ENCODE results near the gene RABL6. TPM values are rescaled to one million over a fixed set of nuclear protein-coding genes. Genes with fewer than 3 reads are reported as not detected.
A peak's percentile ranks its signal among the peaks of the same experiment; 100 is the strongest.
"Not testable (repeated sequence)": the region's sequence is repeated elsewhere in the genome, so short reads cannot be mapped to it uniquely, and the experiment has no call there.

The RABL6 gene
- polyA plus RNA-seq, 1 donor: 97.3 TPM

DNA sequence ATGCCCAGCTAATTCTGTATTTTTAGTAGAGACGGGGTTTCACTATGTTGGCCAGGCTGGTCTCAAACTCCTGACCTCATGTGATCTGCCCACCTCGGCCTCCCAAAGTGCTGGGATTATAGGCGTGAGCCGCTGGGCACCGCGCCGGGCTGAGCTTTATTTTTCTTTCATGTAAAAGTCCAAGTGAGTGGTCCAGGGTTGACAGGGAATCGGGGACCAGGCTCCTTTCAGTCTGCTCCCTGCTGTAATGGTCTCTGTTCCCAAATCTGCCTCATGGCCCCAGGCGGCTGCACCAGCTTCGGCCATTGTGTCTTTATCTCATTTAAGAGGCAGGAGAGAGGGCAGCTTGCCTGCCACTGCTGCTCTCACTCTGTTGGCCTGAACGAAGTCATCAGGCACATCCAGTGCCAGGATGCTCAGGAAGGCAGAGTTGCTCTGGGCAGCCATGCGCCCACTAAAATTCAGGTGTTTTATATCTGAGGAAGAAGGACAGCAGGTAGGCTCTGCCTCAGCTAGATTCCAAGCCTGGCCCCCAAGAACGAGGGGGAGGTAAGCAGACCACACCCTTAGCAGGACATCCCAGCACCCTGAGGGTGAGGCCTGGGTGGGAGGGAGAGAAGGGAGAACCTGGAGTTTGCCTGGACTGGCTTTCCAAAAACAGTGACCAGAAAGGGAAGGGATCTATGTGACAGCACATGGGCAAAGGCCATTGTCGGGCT lies 13.3 kb upstream of the RABL6 start:
- Histone ChIP-seq H3K4me1 (ENCODE audit: control insufficient read depth, insufficient read depth, low read length) (peaks cover 82% of the 10 kb centered on the region), H3K36me3 (ENCODE audit: control insufficient read depth, insufficient read depth, low read length) (peaks cover 17% of the 10 kb centered on the region), H3K4me3 (ENCODE audit: low read length) (peak overlapping the region; percentile 17), H3K27me3 (ENCODE audit: control insufficient read depth, insufficient read depth, low read length) (peaks cover 9% of the 10 kb centered on the region), H3K27ac (ENCODE audit: low read length) (peak overlapping the region; percentile 100), H3K9me3 (ENCODE audit: control insufficient read depth, low read depth, low read length) (peaks cover 6% of the 10 kb centered on the region)
- WGBS (ENCODE audit: insufficient coverage, low lambda C conversion rate): no CpG with 5 or more reads among the region's 14 CpGs
- no peak for DNase-seq

DNA sequence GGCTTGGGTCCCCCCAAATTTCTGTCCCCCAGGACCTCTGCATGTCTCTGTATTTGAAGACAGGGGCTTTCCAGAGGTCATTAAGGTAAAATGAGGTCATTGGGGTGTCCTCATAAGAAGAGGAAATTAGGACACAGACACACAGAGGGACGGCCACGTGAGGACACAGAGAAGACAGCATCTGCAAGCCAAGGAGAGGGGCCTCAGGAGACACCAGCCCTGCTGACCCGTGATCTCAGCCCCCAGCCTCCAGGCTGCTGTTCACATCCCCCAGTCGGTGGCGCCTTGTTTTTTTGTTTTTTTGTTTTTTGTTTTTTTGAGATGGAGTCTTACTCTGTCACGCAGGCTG lies 12.8 kb upstream of the RABL6 start:
- no peak overlapping the region for H3K4me3 ChIP-seq (ENCODE audit: low read length)
- H3K27me3 ChIP-seq (ENCODE audit: control insufficient read depth, insufficient read depth, low read length): peaks cover 14% of the 10 kb centered on the region
- H3K27ac ChIP-seq (ENCODE audit: low read length): peak overlapping the region; percentile 100
- H3K9me3 ChIP-seq (ENCODE audit: control insufficient read depth, low read depth, low read length): peaks cover 10% of the 10 kb centered on the region
- no peak for DNase-seq
- H3K4me1 ChIP-seq (ENCODE audit: control insufficient read depth, insufficient read depth, low read length): peaks cover 82% of the 10 kb centered on the region
- WGBS (ENCODE audit: insufficient coverage, low lambda C conversion rate): no CpG with 5 or more reads among the region's 6 CpGs
- peaks cover 17% of the 10 kb centered on the region for H3K36me3 ChIP-seq (ENCODE audit: control insufficient read depth, insufficient read depth, low read length)

DNA sequence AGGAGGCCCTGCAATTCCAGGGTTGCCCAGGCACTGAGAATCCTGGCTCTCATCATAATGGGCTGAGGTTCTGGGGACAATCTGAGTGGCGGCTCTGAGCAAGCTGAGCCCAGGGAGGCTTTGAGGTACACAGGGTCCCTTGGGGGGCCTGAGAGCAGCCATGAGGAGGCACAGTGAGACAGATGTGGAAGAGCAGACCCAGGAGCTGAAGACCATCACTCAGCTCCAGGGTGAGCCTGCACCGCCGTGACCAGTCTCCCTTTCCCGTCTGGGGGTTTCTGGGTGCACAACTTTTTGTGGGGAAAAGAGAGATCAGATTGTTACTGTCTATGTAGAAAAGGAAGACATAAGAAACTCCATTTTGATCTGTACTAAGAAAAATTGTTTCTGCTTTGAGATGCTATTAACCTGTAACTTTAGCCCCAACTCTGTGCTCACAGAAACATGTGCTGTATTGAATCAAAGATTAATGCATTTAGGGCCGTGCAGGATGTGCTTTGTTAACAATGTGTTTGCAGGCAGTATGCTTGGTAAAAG lies 11.4 kb upstream of the RABL6 start, which contains the start of gene CCDC183:
Gene CCDC183 (plus strand): TSS at position 101 of the 537 bp plus-strand sequence. CDS start 60 bp downstream, at position 161.
- Histone ChIP-seq H3K9me3 (ENCODE audit: control insufficient read depth, low read depth, low read length) (peaks cover 10% of the 10 kb centered on the region), H3K4me1 (ENCODE audit: control insufficient read depth, insufficient read depth, low read length) (peaks cover 81% of the 10 kb centered on the region), H3K27me3 (ENCODE audit: control insufficient read depth, insufficient read depth, low read length) (peaks cover 19% of the 10 kb centered on the region), H3K36me3 (ENCODE audit: control insufficient read depth, insufficient read depth, low read length) (peaks cover 17% of the 10 kb centered on the region), H3K4me3 (ENCODE audit: low read length) (peak within 1 kb of the TSS; percentile 17), H3K27ac (ENCODE audit: low read length) (peak within 1 kb of the TSS; percentile 100)
- no peak for DNase-seq
- WGBS (ENCODE audit: insufficient coverage, low lambda C conversion rate): no CpG with 5 or more reads among the region's 5 CpGs

DNA sequence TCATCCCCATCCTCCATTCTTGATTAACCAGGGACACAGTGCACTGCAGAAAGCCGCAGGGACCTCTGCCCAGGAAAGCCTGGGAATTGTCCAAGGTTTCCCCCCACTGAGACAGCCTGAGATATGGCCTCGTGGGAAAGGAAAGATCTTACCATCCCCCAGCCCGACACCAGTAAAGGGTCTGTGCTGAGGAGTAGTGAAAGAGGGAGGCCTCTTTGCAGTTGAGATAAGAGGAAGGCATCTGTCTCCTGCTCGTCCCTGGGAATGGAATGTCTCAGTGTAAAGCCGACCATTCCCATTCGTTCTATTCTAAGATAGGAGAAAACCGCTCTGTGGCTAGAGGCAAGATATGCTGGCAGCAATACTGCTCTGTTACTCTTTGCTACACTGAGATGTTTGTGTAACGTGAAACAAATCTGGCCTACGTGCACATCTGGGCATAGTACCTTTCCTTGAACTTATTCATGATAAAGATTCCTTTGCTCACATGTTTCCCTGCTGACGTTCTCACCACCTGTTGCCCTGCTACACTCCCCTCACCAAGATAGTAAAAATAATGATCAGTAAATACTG lies 10.9 kb upstream of the RABL6 start:
- H3K4me3 ChIP-seq (ENCODE audit: low read length): not testable (repeated sequence)
- DNase-seq: peak; percentile 84 to 90
- Histone ChIP-seq H3K4me1 (ENCODE audit: control insufficient read depth, insufficient read depth, low read length) (peaks cover 84% of the 10 kb centered on the region), H3K27me3 (ENCODE audit: control insufficient read depth, insufficient read depth, low read length) (peaks cover 19% of the 10 kb centered on the region), H3K27ac (ENCODE audit: low read length) (peak overlapping the region; percentile 100), H3K36me3 (ENCODE audit: control insufficient read depth, insufficient read depth, low read length) (peaks cover 17% of the 10 kb centered on the region), H3K9me3 (ENCODE audit: control insufficient read depth, low read depth, low read length) (peaks cover 10% of the 10 kb centered on the region)
- WGBS (ENCODE audit: insufficient coverage, low lambda C conversion rate): no CpG with 5 or more reads among the region's 10 CpGs

GRCh38 chr9:136798708-136799078 lies 9.1 kb upstream of the RABL6 start:
- WGBS (ENCODE audit: insufficient coverage, low lambda C conversion rate): no CpG with 5 or more reads among the region's 6 CpGs
- H3K4me1 ChIP-seq (ENCODE audit: control insufficient read depth, insufficient read depth, low read length): peaks cover 67% of the 10 kb centered on the region
- peak overlapping the region; percentile 68 for H3K4me3 ChIP-seq (ENCODE audit: low read length)

GRCh38 chr9:136799079-136799853 lies 8.5 kb upstream of the RABL6 start:
- peak overlapping the region; percentile 96 for H3K27ac ChIP-seq (ENCODE audit: low read length)

More at GRCh38 chr9:136798708-136799078, 9.1 kb upstream of the RABL6 start:
- H3K27me3 ChIP-seq (ENCODE audit: control insufficient read depth, insufficient read depth, low read length): peaks cover 21% of the 10 kb centered on the region
- peaks cover 10% of the 10 kb centered on the region for H3K9me3 ChIP-seq (ENCODE audit: control insufficient read depth, low read depth, low read length)
- peak overlapping the region; percentile 96 for H3K27ac ChIP-seq (ENCODE audit: low read length)
- peak in 1 of 2 donors; percentile 23 for DNase-seq
- peaks cover 9% of the 10 kb centered on the region for H3K36me3 ChIP-seq (ENCODE audit: control insufficient read depth, insufficient read depth, low read length)

GRCh38 chr9:136799854-136800657 lies 7.7 kb upstream of the RABL6 start:
- Histone ChIP-seq H3K36me3 (ENCODE audit: control insufficient read depth, insufficient read depth, low read length) (no peaks in the 10 kb centered on the region), H3K27me3 (ENCODE audit: control insufficient read depth, insufficient read depth, low read length) (peaks cover 21% of the 10 kb centered on the region), H3K4me1 (ENCODE audit: control insufficient read depth, insufficient read depth, low read length) (peaks cover 54% of the 10 kb centered on the region), H3K9me3 (ENCODE audit: control insufficient read depth, low read depth, low read length) (peaks cover 13% of the 10 kb centered on the region), H3K4me3 (ENCODE audit: low read length) (peak overlapping the region; percentile 68), H3K27ac (ENCODE audit: low read length) (peak overlapping the region; percentile 96)
- peak; percentile 84 to 92 for DNase-seq
- no CpG with 5 or more reads among the region's 63 CpGs for WGBS (ENCODE audit: insufficient coverage, low lambda C conversion rate)

More at GRCh38 chr9:136799079-136799853, 8.5 kb upstream of the RABL6 start:
- peak; percentile 70 to 85 for DNase-seq
- Histone ChIP-seq H3K27me3 (ENCODE audit: control insufficient read depth, insufficient read depth, low read length) (peaks cover 21% of the 10 kb centered on the region), H3K36me3 (ENCODE audit: control insufficient read depth, insufficient read depth, low read length) (peaks cover 6% of the 10 kb centered on the region), H3K4me1 (ENCODE audit: control insufficient read depth, insufficient read depth, low read length) (peaks cover 62% of the 10 kb centered on the region), H3K9me3 (ENCODE audit: control insufficient read depth, low read depth, low read length) (peaks cover 13% of the 10 kb centered on the region), H3K4me3 (ENCODE audit: low read length) (peak overlapping the region; percentile 68)
- WGBS (ENCODE audit: insufficient coverage, low lambda C conversion rate): no CpG with 5 or more reads among the region's 35 CpGs

- Histone ChIP-seq H3K4me1 (ENCODE audit: control insufficient read depth, insufficient read depth, low read length) (peaks cover 42% of the 10 kb centered on the region), H3K27me3 (ENCODE audit: control insufficient read depth, insufficient read depth, low read length) (peaks cover 21% of the 10 kb centered on the region), H3K27ac (ENCODE audit: low read length) (no peak overlapping the region), H3K36me3 (ENCODE audit: control insufficient read depth, insufficient read depth, low read length) (peaks cover 15% of the 10 kb centered on the region), H3K9me3 (ENCODE audit: control insufficient read depth, low read depth, low read length) (peaks cover 13% of the 10 kb centered on the region), H3K4me3 (ENCODE audit: low read length) (no peak overlapping the region)
- no peak for DNase-seq
- no CpG with 5 or more reads among the region's 6 CpGs for WGBS (ENCODE audit: insufficient coverage, low lambda C conversion rate)
Observed at GRCh38 chr9:136802321-136802720, 5.4 kb upstream of the RABL6 start.

DNA sequence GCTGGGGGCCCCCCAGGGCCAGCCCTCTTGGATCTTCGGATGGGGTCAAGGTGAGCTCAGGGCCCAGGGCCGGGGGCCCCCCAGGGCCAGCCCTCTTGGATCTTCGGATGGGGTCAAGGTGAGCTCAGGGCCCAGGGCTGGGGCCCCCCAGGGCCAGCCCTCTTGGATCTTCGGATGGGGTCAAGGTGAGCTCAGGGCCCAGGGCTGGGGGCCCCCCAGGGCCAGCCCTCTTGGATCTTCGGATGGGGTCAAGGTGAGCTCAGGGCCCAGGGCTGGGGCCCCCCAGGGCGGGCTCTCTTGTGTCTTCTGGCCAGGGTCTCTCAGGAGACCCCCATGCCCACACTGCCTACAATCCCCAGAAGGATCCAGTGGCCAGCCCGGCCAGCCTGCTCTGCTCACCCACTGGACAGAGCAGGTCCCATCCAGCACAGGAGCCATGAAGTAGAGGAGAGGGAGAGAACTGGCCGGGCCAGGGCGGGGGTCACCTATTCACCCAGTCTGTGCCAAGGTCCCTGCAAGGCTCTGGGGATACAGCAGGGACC lies 4.7 kb upstream of the RABL6 start:
- Histone ChIP-seq H3K9me3 (ENCODE audit: control insufficient read depth, low read depth, low read length) (peaks cover 13% of the 10 kb centered on the region), H3K4me1 (ENCODE audit: control insufficient read depth, insufficient read depth, low read length) (peaks cover 36% of the 10 kb centered on the region), H3K36me3 (ENCODE audit: control insufficient read depth, insufficient read depth, low read length) (peaks cover 15% of the 10 kb centered on the region), H3K27me3 (ENCODE audit: control insufficient read depth, insufficient read depth, low read length) (peaks cover 21% of the 10 kb centered on the region)
- H3K27ac ChIP-seq (ENCODE audit: low read length); DNase-seq; H3K4me3 ChIP-seq (ENCODE audit: low read length): not testable (repeated sequence)
- no CpG with 5 or more reads among the region's 9 CpGs for WGBS (ENCODE audit: insufficient coverage, low lambda C conversion rate)

Data from large intestine (tissue), 3 donors.